GM23338 (cell line): ENCODE measurements around the gene EPHB2.

ENCODE experiments used
- CREB1 ChIP-seq: fragments of 250-450 bp; sonication (Bioruptor Pico); IDR thresholded peaks from 2 replicates; pipeline ENCODE4 v1.5.0; 2020; ENCODE audit warnings: low read depth, mild to moderate bottlenecking, moderate library complexity
- CTCF ChIP-seq, 2 experiments: fragments of 200-600 bp in 1 of 2; sonication (generic) in 1 of 2; conservative IDR thresholded peaks; 2 replicates each; pipeline versions ENCODE4 v1.5.1 to v1.6.1; 2016 to 2017; ENCODE audit warnings: antibody characterized with exemption in 2 of 2, low read depth in 2 of 2, mild to moderate bottlenecking in 2 of 2, moderate library complexity in 1 of 2
- ETS1 ChIP-seq: IDR thresholded peaks from 2 replicates; pipeline ENCODE4 v1.6.1; 2016; ENCODE audit warnings: antibody characterized with exemption
- EZH2 ChIP-seq: fragments of 200-600 bp; sonication (generic); IDR thresholded peaks from one replicate; pipeline ENCODE4 v1.8.0; 2017; ENCODE audit warnings: antibody characterized with exemption, mild to moderate bottlenecking, low read depth; ENCODE audit not compliant: unreplicated experiment
- EZH2phosphoT487 ChIP-seq: fragments of 200-600 bp; sonication (generic); IDR thresholded peaks from one replicate; pipeline ENCODE4 v1.8.1; 2018; ENCODE audit warnings: antibody characterized with exemption; ENCODE audit not compliant: unreplicated experiment
- JUNB ChIP-seq: IDR thresholded peaks from one replicate; pipeline ENCODE4 v1.6.1; 2016; ENCODE audit warnings: antibody characterized with exemption; ENCODE audit not compliant: unreplicated experiment
- NANOG ChIP-seq: IDR thresholded peaks from 2 replicates; pipeline ENCODE4 v1.6.1; 2016; ENCODE audit warnings: antibody characterized with exemption, borderline replicate concordance
- POLR2AphosphoS5 ChIP-seq: IDR thresholded peaks from 2 replicates; pipeline ENCODE4 v1.6.1; 2016; ENCODE audit warnings: antibody characterized with exemption, low read depth
- REST ChIP-seq: IDR thresholded peaks from one replicate; pipeline ENCODE4 v1.6.1; 2018; ENCODE audit warnings: antibody characterized with exemption; ENCODE audit not compliant: unreplicated experiment
- STAT1 ChIP-seq: IDR thresholded peaks from one replicate; pipeline ENCODE4 v1.6.1; 2016; ENCODE audit warnings: antibody characterized with exemption; ENCODE audit not compliant: unreplicated experiment

DNA sequence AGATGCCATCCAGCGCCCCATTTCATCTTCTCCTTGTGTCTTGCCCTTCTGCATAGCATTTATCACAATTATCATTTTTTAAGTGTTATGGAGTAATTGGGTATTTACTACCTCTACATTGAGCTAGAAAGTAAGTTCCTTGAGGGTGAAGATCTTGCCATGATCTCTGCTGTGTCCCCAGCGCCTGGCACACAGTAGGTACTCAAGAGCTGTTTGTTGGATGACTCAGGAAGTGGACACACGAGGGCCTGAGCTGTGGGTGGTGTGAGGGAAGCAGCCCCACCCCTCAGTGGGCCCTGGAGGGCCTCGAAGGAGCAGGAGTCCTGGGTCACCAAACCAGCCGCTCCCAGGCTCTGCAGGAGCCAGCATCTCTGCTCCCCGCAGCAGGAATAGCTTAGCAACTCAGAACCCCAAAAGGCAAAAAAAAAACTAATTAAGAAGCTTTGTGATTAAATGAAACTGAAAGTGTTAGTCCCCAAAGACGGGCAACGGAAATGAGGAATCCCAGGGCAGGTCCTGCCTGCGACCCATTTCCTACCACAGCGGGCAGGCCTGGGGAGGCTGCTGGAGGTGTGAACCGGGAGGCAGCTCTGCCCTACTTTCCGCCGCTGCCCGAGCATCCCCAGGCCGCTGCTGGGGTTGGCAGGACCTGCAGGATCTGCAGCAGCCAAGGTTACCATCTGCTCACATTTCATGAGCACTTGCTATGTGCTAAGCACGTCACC is 174.3 kb downstream of the EPHB2 start:
- TF ChIP-seq CTCF (conservative IDR thresholded peaks at IDR 0.05; ENCODE audit: low read depth in 2 of 2) (no peak), CREB1 (CRISPR knock-in tag) (no peak), POLR2AphosphoS5 (no peak), STAT1 (no peak), REST (no peak), EZH2 (no peak), EZH2phosphoT487 (no peak), ETS1 (no peak), JUNB (no peak), NANOG (no peak)
